ENCODE results near the gene CDH5. TPM values are rescaled to one million over a fixed set of nuclear protein-coding genes. Genes with fewer than 3 reads are reported as not detected.
"Not testable (repeated sequence)": the region's sequence is repeated elsewhere in the genome, so short reads cannot be mapped to it uniquely, and the experiment has no call there.

Gene CDH5
- total and polyA plus RNA-seq, 10 donors = 6.7 to 62.7 (median 40.2) TPM

DNA sequence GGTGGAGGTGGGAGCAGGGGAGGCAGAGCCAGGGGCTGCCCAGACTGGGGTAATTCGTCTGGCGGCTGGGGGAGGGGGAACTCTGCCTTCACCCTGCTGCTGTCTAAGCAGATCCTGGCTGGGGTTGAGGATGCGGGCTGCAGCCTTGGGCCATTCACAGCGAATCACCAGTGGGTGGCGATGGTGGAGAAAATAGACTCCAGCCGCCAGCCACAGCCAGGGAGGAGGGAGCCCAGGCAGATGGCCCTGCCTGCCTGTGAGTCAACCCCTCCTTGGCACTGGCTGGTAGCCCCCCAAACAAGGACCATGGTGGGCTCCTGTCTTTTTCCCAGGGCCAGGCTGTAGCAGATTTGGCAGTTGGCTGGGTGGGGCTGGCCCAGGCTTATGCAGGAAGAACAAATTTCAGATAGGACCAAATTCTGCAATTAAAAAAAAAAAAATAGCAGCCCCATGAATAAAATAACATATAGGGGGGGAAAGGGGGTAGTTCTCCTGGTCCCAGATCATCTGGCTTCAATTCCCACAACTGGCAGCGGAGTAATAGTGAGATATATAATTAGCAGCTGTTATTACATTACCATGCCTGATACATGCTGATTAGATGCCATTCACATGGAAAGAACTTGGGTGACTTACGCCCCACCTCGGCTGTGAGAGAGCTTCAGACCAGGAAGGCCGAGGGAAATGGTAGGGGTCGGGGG lies 41.5 kb upstream of the CDH5 start:
- TF ChIP-seq POLR2AphosphoS5 (IDR thresholded peaks at IDR 0.05) = no peak
- no peak for TF ChIP-seq POLR2A (IDR thresholded peaks at IDR 0.05)
- TF ChIP-seq, protein P1, sequence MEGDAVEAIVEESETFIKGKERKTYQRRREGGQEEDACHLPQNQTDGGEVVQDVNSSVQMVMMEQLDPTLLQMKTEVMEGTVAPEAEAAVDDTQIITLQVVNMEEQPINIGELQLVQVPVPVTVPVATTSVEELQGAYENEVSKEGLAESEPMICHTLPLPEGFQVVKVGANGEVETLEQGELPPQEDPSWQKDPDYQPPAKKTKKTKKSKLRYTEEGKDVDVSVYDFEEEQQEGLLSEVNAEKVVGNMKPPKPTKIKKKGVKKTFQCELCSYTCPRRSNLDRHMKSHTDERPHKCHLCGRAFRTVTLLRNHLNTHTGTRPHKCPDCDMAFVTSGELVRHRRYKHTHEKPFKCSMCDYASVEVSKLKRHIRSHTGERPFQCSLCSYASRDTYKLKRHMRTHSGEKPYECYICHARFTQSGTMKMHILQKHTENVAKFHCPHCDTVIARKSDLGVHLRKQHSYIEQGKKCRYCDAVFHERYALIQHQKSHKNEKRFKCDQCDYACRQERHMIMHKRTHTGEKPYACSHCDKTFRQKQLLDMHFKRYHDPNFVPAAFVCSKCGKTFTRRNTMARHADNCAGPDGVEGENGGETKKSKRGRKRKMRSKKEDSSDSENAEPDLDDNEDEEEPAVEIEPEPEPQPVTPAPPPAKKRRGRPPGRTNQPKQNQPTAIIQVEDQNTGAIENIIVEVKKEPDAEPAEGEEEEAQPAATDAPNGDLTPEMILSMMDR (IDR thresholded peaks at IDR 0.05 in 8 of 11, conservative IDR thresholded peaks at IDR 0.05 in 3 of 11) = no peak

DNA sequence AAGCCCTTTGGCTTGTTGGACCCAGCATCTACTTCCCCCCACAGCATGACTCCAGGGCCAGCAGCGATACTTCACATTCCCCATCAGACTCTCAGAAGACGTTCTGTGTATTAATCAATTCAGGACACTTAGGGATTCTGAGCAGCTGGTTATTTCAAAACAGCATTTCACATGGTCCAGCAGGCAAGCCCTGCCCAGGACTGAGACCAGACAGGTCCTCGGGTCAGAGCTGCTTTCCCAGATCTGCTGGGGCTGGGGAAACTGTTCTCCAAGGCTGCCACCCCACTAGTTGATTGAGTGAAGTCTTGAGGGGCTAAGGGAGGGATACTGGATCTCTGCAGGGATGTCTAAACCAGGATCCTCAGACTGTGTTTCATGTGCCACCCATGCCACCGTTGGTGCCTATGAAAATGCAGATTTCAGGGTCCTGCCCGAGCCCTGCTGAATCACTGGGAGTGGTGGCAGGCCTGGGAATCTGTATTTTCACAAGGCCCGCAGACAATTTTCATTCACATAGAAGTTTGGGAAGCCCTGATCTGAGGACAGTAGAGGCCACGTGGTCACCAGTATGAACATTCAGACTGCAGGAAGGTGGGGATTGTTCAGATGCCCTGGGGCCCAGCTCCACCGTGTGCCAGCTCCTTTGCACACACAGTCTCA lies 40.6 kb upstream of the CDH5 start:
- no peaks in the 10 kb centered on the region for H3K4me1 ChIP-seq
- H3K4me3 ChIP-seq = no peak overlapping the region
- peaks cover 0 to 29% (median 0%) of the 10 kb centered on the region in 7 donors for H3K27me3 ChIP-seq (replicated peaks in 1 of 7)
- no peak for TF ChIP-seq POLR2A (IDR thresholded peaks at IDR 0.05)
- intact Hi-C loops (cut with DNase I; ENCODE audit: low total_unique reads) = no loop called here
- no peak for DNase-seq
- no peak overlapping the region for H3K27ac ChIP-seq
- peaks cover 0 to under 1% (median 0%) of the 10 kb centered on the region in 8 donors for H3K9me3 ChIP-seq
- WGBS, 5 donors = 76 to 92% (median 82%) methylated on average over 8 of the region's 8 CpGs
- no peaks in the 10 kb centered on the region for H3K36me3 ChIP-seq

More for the DNA sequence above, 41.5 kb upstream of the CDH5 start:
- intact Hi-C loops (cut with DNase I; ENCODE audit: low total_unique reads) = no loop called here
- no peak for DNase-seq
- H3K9me3 ChIP-seq = no peaks in the 10 kb centered on the region
- WGBS, 5 donors = 61 to 79% (median 68%) methylated on average over 8 to 11 of the region's 11 CpGs
- H3K36me3 ChIP-seq = no peaks in the 10 kb centered on the region
- no peak overlapping the region for H3K4me3 ChIP-seq
- H3K4me1 ChIP-seq = no peaks in the 10 kb centered on the region
- peaks cover 0 to 35% (median 0%) of the 10 kb centered on the region in 7 donors for H3K27me3 ChIP-seq (replicated peaks in 1 of 7)
- no peak overlapping the region for H3K27ac ChIP-seq

DNA sequence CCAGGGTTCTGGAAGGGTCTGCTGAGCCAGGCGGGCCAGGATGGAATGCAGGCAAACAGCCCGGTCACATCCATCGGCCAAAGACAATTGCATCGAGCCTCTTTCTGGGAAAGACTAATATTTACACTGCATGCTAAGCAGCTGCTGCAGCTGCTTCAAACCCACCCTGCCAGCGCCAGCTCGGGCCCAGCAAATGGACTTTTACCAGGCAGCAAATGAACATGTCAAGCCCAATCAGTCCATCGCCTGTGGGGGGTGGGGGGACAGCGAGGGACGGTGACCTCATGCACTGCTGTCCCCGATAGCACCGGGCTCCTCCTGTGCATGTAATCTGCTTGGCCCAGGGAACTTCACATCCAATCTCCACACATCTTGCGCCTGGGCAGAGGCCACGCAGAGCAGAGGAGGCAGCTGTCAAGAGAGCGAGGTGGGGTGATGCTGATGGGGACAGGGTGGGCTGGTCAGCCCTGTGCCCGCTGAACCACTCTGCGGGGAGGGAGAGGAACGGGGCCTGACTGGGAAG lies 39.4 kb upstream of the CDH5 start:
- WGBS, 5 donors = 88 to 94% (median 90%) methylated on average over 13 to 17 of the region's 17 CpGs
- TF ChIP-seq, protein P1 (IDR thresholded peaks at IDR 0.05 in 8 of 11, conservative IDR thresholded peaks at IDR 0.05 in 3 of 11) = no peak
- TF ChIP-seq POLR2AphosphoS5 (IDR thresholded peaks at IDR 0.05) (no peak), POLR2A (IDR thresholded peaks at IDR 0.05) (no peak)
- DNase-seq = no peak
- intact Hi-C loops (cut with DNase I; ENCODE audit: low total_unique reads) = no loop called here
- Histone ChIP-seq H3K4me3 (no peak overlapping the region), H3K9me3 (peaks cover 0 to 10% (median 0%) of the 10 kb centered on the region in 8 donors), H3K27ac (no peak overlapping the region), H3K4me1 (no peaks in the 10 kb centered on the region), H3K36me3 (no peaks in the 10 kb centered on the region), H3K27me3 (replicated peaks in 1 of 7) (peaks cover 0 to 29% (median 0%) of the 10 kb centered on the region in 7 donors)

DNA sequence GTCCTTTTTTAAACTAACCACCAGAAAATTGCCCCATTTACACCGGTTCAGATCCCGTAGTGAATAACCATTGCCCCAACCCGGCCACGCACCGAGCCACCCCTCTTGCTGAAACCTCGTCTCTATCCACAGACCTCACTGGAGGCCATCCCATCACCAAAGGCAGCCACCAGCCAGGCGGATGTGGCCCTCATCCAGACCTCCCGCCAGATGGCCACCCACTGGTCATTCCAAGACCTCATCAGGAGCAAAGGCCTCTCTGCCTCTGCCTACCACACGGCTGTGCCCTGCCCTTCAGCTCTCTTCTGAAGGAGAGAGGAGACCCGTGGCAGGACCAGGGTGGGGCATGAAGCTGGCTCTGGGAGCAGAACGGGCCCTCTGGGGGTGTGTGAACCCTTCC lies 38.2 kb upstream of the CDH5 start:
- peaks cover 0 to 28% (median 0%) of the 10 kb centered on the region in 7 donors for H3K27me3 ChIP-seq (replicated peaks in 1 of 7)
- no peaks in the 10 kb centered on the region for H3K36me3 ChIP-seq
- no peak for TF ChIP-seq POLR2AphosphoS5 (IDR thresholded peaks at IDR 0.05)
- TF ChIP-seq, protein P1 (IDR thresholded peaks at IDR 0.05 in 8 of 11, conservative IDR thresholded peaks at IDR 0.05 in 3 of 11) = no peak
- 85 to 93% (median 88%) methylated on average over 11 of the region's 11 CpGs for WGBS, 5 donors
- H3K4me1 ChIP-seq = no peaks in the 10 kb centered on the region
- H3K9me3 ChIP-seq = peaks cover 0 to 10% (median 0%) of the 10 kb centered on the region in 8 donors
- no peak overlapping the region for H3K4me3 ChIP-seq
- no peak overlapping the region for H3K27ac ChIP-seq
- DNase-seq = no peak
- intact Hi-C loops (cut with DNase I; ENCODE audit: low total_unique reads) = no loop called here

DNA sequence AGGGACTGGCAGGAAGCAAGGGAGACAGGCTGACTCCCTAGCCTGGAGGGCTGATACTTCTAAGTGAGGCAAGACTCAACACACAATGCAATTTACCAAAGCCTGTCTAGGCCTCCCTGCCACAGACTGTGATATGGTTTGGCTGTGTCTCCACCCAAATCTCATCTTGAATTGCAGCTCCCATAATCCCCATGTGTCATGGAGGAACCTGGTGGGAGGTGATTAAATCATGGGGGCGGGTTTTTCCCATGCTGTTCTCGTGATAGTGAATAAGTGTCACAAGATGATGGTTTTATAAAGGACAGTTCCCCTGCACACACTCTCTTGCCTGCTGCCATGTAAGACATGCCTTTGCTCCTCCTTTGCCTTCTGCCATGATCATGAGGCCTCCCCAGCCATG lies 35.0 kb upstream of the CDH5 start:
- H3K4me3 ChIP-seq; H3K9me3 ChIP-seq; H3K27ac ChIP-seq; H3K4me1 ChIP-seq; intact Hi-C loops (cut with DNase I; ENCODE audit: low total_unique reads); H3K36me3 ChIP-seq: not testable (repeated sequence)
- WGBS, 5 donors = 73 to 86% (median 75%) methylated on average over 2 of the region's 2 CpGs
- H3K27me3 ChIP-seq (replicated peaks in 1 of 7) = peaks cover 0 to 17% (median 0%) of the 10 kb centered on the region in 7 donors
- peak; percentile 19 for DNase-seq
